ENCODE results near the gene RORC. TPM values are rescaled to one million over a fixed set of nuclear protein-coding genes. Genes with fewer than 3 reads are reported as not detected.

The RORC gene
- polyA plus RNA-seq, 3 donors = 0.03 TPM; not detected in 2

DNA sequence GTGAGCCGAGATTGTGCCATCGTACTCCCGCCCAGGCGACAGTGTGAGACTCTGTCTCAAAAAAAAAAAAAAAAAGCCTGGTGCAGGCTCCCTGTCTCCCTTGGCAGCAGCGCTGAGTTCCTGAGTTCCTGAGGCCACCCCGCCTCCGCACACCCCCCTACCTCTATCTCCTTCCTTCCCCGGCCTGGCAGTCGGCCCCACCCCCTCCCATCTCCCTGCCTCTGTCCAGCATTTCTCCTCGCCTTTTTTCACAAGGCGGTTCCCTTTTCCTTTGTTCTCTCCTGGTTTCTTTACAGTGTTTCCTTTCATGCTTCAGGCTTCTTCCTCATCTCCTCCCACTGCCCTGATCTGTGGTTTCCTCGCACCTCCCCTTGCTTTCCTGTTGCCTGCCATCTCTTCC lies 2.7 kb downstream of the RORC start:
- Histone ChIP-seq H3K4me2 (replicated peaks; ENCODE audit: extremely low read depth, low read length, poor library complexity, severe bottlenecking) (peak overlapping the region; percentile 42), H4K20me1 (ENCODE audit: insufficient read depth, low read length) (no peaks in the 10 kb centered on the region), H2AFZ (ENCODE audit: insufficient read depth, low read depth, low read length, poor library complexity, severe bottlenecking) (no peak overlapping the region), H3K36me3 (replicated peaks in 1 of 2; ENCODE audit: control insufficient read depth in 1 of 2, insufficient read depth in 2 of 2, low read length in 2 of 2) (no peaks in the 10 kb centered on the region), H3K9me3 (replicated peaks in 1 of 2; ENCODE audit: control insufficient read depth in 1 of 2, insufficient read depth in 1 of 2, low read length in 2 of 2) (no peaks in the 10 kb centered on the region), H3K79me2 (ENCODE audit: insufficient read depth, low read length) (no peaks in the 10 kb centered on the region), H3K4me3 (replicated peaks in 1 of 3; ENCODE audit: low read depth in 2 of 3, low read length in 3 of 3) (peak overlapping the region in 1 of 3 experiments; percentile 12), H3K27me3 (ENCODE audit: control insufficient read depth in 2 of 2, insufficient read depth in 2 of 2, low read length in 2 of 2) (no peaks in the 10 kb centered on the region), H3K27ac (ENCODE audit: low read depth in 1 of 2, low read length in 2 of 2) (no peak overlapping the region), H3K4me1 (ENCODE audit: control insufficient read depth in 1 of 2, insufficient read depth in 2 of 2, low read length in 2 of 2) (peaks cover 51 to 66% of the 10 kb centered on the region in 2 donors), H3K9ac (ENCODE audit: insufficient read depth, low read length, poor library complexity, severe bottlenecking) (no peak overlapping the region)
- TF ChIP-seq, protein P1, sequence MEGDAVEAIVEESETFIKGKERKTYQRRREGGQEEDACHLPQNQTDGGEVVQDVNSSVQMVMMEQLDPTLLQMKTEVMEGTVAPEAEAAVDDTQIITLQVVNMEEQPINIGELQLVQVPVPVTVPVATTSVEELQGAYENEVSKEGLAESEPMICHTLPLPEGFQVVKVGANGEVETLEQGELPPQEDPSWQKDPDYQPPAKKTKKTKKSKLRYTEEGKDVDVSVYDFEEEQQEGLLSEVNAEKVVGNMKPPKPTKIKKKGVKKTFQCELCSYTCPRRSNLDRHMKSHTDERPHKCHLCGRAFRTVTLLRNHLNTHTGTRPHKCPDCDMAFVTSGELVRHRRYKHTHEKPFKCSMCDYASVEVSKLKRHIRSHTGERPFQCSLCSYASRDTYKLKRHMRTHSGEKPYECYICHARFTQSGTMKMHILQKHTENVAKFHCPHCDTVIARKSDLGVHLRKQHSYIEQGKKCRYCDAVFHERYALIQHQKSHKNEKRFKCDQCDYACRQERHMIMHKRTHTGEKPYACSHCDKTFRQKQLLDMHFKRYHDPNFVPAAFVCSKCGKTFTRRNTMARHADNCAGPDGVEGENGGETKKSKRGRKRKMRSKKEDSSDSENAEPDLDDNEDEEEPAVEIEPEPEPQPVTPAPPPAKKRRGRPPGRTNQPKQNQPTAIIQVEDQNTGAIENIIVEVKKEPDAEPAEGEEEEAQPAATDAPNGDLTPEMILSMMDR (IDR thresholded peaks at IDR 0.05) = no peak
- Mint-ChIP-seq H3K4me3 (peak overlapping the region in 1 of 2 donors; percentile 54), H3K27ac (peak overlapping the region in 2 of 7 donors; percentile 72 to 76), H3K4me1 (peaks cover 59% of the 10 kb centered on the region), H3K9me3 (no peaks in the 10 kb centered on the region), H3K27me3 (ENCODE audit: low read depth in 3 of 3) (peaks cover 1 to 11% (median 5%) of the 10 kb centered on the region in 3 donors), H3K36me3 (no peaks in the 10 kb centered on the region)
- peak in 2 of 3 donors; percentile 10 to 20 for DNase-seq
- intact Hi-C loops (cut with micrococcal nuclease) = no loop called here
- 0% methylated on average over 8 of the region's 12 CpGs for WGBS (ENCODE audit: insufficient coverage)

DNA sequence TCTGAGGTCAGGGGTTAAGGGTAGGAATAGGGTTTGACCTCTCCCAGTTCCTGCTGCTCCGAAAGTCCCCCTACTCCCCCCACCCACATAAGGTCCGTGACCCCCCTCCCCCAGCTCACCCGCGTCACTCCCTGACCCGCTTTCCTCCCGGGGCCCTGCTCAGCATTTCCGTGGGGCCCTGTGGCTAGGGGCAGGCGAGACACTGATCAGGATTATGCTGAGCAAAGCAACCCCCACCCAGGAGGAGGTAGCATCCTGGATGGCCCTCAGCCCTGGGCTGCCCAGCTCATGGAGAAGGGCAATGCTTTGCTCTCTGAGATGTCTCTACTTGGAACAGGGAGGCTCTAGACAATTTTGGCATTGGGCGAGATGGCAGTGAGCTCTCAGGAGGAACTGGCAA lies 3.7 kb downstream of the RORC start:
- Mint-ChIP-seq H3K36me3 (no peaks in the 10 kb centered on the region), H3K9me3 (no peaks in the 10 kb centered on the region), H3K4me3 (no peak overlapping the region), H3K27ac (peak overlapping the region in 1 of 7 donors; percentile 7), H3K4me1 (peaks cover 48% of the 10 kb centered on the region), H3K27me3 (ENCODE audit: low read depth in 3 of 3) (peaks cover 3 to 13% (median 5%) of the 10 kb centered on the region in 3 donors)
- 38% methylated on average over 2 of the region's 9 CpGs for WGBS (ENCODE audit: insufficient coverage)
- no peaks in the 10 kb centered on the region for H3K79me2 ChIP-seq (ENCODE audit: insufficient read depth, low read length)
- no peak overlapping the region for H3K4me2 ChIP-seq (replicated peaks; ENCODE audit: extremely low read depth, low read length, poor library complexity, severe bottlenecking)
- intact Hi-C loops (cut with micrococcal nuclease) = no loop called here
- peak overlapping the region; percentile 35 for H2AFZ ChIP-seq (ENCODE audit: insufficient read depth, low read depth, low read length, poor library complexity, severe bottlenecking)
- H3K4me1 ChIP-seq (ENCODE audit: control insufficient read depth in 1 of 2, insufficient read depth in 2 of 2, low read length in 2 of 2) = peaks cover 40 to 55% of the 10 kb centered on the region in 2 donors
- TF ChIP-seq, protein P1 (IDR thresholded peaks at IDR 0.05) = no peak
- no peaks in the 10 kb centered on the region for H3K9me3 ChIP-seq (replicated peaks in 1 of 2; ENCODE audit: control insufficient read depth in 1 of 2, insufficient read depth in 1 of 2, low read length in 2 of 2)
- no peak overlapping the region for H3K9ac ChIP-seq (ENCODE audit: insufficient read depth, low read length, poor library complexity, severe bottlenecking)
- no peak overlapping the region for H3K27ac ChIP-seq (ENCODE audit: low read depth in 1 of 2, low read length in 2 of 2)
- no peaks in the 10 kb centered on the region for H3K36me3 ChIP-seq (replicated peaks in 1 of 2; ENCODE audit: control insufficient read depth in 1 of 2, insufficient read depth in 2 of 2, low read length in 2 of 2)
- H3K4me3 ChIP-seq (replicated peaks in 1 of 3; ENCODE audit: low read depth in 2 of 3, low read length in 3 of 3) = no peak overlapping the region
- DNase-seq = no peak
- H3K27me3 ChIP-seq (ENCODE audit: control insufficient read depth in 2 of 2, insufficient read depth in 2 of 2, low read length in 2 of 2) = no peaks in the 10 kb centered on the region
- no peaks in the 10 kb centered on the region for H4K20me1 ChIP-seq (ENCODE audit: insufficient read depth, low read length)
